HG03060 (cell line): Measurements from ENCODE around the gene BPHL.
"Not testable (repeated sequence)": the region's sequence is repeated elsewhere in the genome, so short reads cannot be mapped to it uniquely, and the experiment has no call there.

Experiments
- ATAC-seq: cut with Tn5 transposase; IDR thresholded peaks from one replicate; pipeline ENCODE4 v1.9.1; 2021; ENCODE audit warnings: low read depth, moderate number of reproducible peaks; ENCODE audit not compliant: unreplicated experiment

BPHL gene

DNA sequence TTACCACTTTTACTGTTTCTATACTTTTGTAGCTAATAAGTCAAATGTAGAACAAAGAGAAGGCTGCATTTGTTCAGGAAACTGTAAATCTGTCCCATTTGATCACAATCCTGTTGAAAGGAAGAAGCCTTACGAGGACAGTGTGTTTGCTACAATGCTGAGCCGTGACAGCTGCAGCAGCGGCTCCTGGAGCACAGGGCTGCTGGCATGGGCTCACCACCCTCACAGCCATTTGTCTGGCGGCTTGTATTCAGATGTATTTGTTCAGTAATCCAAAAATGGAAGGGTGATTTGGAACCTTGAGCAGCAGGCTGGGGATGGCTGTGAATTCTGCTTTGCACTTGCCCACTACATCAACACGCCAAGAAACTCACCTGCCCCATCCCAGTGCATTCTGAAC, 33.2 kb downstream of the BPHL start:
- no peak for ATAC-seq

DNA sequence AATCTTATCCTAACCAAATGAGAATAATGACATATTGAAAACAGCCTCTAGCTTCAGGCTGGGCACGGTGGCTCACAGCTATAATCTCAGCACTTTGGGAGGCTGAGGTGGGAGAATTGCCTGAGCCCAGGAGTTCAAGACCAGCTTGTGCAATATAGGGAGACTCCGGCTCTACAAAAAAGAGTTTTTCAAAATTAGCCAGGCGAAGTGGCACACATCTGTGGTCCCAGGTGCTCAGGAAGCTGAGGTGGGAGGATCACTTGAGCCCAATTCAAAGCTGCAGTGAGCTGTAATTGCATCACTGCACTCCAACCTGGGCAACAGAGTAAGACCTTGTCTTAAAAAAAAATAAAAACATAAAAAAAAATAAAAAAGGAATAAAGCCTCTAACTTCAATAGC, 34.2 kb downstream of the BPHL start:
- no peak for ATAC-seq

DNA sequence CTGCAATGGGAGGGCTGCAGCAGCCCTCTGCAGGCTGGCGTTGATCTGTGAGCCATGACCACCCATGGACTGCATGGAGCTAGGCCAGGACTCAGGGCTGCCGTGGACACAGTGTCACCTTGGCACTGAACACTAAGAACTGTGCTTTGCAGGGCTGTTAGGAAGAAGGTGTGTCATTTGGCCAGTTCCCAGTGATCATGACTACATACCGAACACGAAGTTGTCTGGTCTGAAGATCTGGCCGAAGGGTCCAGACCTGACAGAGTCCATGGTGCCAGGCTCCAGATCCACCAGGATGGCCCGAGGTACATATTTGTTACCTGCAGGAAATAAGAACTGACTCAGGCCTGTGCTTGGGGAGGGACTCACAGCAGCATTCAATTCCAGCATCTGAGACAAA, 36.9 kb downstream of the BPHL start:
- not testable (repeated sequence) for ATAC-seq

DNA sequence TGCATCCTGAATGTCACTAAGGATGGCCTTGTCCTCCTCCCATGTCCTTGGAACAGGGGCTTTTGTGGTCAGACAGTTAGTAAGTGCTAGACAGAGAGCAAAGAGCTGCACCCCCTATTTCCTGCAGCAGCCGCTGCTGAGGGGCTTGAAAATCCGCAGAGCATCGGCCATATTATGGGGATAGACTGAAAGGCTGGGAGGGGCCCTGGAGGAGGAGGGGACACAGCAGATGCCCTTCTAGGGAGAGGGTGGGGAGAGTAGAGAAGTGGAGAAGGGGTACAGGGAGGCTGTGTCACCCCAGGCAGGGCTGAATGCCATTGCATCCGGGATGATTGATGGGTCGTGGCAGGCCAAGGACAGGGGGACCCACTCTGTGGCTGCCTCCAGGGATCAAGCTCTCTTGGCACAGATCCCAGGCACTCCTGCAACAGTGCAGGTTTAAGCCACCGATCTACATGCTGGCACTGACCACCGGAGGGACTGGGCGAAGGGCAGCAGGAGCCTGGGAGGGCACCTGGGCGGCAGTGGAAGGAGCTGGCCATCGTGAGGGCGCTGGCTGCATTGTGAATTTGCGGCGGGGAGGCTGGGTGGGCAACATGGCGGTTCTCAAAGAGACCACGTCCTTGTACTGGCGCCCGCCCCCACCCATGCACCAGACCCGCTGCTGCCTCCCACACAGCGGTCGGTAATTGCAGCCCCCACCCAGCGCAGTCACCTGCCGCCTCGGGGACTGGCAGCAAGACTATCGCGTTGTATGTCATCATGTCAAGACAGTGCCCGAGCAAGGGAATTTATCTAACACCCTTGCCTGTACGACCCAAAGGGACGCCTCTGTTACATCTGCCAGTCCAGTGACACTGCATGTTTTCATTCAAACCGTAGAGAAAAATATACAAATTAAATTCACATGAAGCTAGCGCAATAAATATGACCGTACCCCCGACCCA, 37.9 kb downstream of the BPHL start:
- ATAC-seq, result not testable (repeated sequence)

DNA sequence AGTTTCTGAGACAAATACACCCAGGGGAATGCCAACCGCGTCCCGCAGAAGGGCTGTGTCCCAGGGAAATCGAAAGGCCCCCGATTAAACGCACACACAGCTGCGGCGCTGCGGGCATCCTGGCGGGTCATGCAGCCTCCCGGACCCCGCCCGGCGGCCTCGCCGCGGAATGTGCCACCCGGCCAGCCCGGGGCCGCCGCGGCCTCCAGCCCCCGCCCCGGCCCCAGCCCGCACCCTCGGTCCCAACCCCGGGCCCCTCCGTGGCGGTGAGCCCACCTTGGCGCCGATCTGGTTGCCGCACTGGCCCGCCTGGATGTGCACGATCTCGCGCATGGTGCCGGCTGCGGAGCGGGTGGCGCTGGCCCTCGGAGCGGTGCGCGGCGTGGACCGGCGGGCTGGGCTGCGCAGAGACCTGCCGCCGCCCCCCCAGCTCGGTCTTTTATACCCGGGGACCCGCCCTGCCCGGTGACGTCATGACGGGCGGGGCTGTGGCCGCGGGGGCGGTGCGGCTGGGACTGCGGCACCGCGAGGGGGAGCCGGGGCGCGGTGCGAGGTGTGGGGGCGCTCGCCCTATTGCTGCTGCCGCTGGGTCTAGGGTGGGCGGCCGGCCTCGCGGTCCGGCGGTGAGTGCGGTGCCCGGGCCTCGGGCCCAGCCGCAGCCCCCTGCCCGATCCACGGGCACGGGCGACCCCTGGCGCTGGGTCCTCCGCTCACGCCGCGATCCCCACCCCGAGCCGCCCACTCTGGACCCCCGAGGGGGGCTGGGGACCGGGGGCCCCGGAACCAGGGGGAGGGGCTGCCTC, 38.8 kb downstream of the BPHL start, which contains the start of gene TUBB2A:
TSS of gene TUBB2A (minus strand) at position 414 of the 803 bp plus-strand sequence. CDS start at position 333, 81 bp downstream.
- ATAC-seq, result peak; percentile 40

DNA sequence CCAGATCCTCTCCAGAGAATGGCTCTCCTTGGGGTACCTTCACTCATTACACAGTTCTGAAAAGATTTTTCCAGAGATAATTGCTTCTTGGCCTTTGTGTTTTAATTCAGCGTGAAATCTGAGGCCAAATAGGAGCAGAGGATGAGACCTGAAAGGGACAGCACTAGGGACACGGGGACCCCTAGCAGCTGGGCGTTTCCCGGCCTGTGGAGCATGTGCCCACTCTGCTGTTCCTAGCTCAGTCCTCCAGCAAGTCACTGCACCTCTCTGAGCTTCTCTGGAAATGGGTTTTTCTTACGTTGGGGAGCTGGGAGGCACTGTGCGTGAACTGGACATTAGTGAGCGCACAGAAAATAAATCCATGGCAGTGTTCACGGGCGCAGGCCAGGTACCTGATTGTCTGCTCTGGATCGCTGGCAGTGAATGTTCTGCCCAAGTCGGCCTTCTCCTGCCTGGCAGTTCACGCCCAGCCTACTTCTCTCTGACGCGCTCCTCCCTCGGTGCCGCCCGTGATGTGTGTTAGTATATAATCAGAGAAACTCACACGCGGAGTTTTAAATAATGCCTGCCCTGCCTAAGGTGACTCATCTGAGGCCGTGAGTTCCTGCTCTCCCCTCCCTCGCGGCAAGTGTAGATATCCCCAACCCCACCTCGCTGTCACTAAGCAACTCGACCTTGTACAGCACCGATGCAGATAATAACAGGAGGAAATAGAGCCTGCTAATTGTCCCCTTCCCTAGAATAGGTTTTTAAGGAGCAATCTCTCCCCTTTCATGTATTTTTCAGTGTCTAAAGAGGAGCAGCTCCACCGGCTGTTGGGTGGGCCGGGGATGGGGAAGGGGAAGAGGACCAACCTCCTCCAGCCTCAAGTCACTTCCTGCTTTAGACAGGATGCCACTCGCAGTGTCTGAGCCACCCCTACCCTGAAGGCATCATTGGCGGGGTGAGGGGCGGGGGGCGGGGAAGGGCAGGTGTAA, 41.6 kb downstream of the BPHL start:
- no peak for ATAC-seq

DNA sequence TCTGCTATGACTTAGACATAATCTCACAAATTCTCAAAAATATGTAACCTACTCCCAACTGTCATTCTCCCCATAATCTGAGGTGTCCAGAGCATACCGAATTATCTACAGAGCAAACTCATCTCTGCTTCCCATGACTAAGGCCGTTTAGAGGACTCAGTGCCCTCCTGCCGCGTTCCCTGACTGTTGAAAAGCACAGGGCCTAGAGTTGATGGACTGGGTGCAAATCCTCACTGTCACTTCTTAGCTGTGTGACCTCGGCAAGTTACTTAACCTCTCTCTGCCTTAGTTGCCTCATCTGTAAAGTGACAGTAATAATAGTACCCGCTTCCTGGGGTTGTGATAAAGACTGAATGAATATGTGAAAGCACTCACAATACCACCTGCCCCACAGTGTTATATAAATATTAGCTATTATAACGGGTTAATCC, 43.6 kb downstream of the BPHL start:
- no peak for ATAC-seq

DNA sequence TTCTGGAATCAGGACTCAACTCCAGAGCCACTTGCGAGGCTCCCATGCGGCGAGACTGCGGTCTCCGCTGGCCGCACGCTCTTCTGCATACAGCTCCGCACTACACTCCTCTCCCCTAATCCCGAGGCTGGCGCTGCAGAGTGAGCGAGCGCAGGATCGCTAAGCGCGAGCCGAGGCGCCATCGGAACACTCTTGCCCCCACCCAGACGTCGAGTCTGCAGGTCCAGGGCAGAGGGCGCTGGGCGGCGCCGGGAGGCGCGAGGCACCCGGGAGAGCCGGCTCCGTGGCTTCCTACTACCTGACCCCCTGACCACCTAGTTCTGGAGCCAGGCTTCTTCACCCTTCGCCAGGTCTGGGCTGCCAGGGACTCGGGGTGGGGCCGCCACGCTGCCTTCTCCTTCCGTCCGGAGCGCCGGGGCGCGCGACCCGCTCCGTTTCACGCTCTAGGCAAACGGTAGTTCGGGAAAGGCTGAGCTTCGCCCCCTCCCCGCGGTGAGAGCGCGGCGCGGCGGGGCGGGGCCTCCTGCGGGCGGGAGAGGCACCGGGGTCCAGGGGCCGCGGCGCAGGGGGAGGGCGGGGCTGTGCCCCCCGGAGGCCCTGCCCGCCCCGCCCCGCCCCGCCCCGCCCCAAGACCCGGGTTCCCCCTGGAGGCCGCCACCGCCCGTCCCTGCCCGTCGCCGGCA, 44.2 kb downstream of the BPHL start:
- peak; percentile 43 for ATAC-seq

DNA sequence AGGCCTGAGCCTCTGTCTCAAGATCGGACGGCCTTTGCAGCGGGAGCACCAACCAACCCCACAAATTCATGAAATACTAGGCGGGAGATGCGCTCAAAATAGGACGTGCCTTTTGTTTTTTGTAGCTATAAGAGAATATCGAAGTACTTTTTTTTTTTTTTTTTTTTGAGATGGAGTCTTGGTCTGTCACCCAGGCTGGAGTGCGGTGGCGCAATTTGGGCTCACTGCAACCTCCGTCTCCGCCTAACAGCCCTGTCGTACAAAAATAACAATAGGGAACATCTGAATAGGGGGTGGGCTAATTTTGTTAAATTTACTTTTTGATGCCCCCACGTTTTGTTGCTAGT, 44.7 kb downstream of the BPHL start:
- ATAC-seq, result peak; percentile 36

DNA sequence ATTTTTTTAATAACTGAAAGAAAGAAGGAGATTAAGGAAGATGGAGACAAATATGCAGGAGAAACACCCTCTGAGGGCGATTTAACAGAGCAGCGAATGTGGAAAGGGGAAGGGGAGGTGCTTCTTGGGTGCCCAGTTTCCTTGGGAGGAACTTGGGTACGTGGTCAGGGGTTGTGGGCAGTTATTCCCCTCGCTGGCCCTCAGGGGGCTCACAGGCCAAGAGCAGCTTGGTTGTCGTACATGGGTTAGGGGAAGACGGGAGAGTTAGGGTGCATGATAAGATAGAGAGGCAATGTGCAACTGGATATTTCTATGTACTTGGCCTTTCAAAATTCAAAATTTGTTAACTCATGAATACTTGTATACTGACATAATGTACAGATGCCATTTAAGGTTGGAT, 45.9 kb downstream of the BPHL start:
- ATAC-seq, result no peak

DNA sequence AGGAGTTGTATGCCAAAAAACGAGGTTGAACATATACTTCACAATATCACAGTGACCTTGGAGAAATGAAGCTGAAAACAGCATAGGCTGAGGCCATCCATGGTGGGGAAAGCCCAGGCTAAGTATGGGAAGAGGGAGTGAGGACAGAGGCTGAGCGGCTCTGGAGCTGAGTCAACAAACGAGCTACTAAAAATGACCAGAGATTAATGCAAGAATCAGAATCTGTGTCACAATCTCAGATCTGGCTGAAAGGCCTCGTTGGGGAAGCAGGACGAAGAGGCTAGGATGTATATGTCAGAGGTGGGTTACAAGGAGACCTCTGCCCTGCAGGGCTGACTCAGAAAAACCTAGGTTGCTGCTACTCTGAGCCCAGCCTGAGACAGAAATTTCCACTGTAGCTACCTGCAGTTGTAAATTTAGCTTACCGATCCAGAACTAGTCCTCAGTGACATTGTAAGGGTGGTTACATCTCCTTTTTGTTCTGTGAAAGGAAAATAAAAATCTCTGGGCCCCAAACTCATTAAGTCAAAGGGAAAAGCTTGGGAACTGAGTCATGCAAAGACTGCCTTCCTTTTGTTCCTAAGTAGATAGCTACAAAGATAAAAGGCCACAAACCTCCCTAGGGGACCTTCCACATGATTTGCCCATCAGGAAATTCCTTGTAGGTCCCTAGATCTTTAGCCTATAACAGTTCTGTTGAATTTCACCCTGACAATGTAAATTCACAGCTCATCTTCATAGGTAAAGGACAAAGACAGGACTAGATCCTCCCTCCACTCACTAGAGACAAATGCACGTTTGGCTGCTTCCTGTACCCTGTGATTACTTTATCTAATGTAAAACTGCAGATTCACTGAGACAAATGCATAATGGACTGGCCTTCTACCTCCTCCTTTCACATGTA, 47.4 kb downstream of the BPHL start:
- no peak for ATAC-seq

DNA sequence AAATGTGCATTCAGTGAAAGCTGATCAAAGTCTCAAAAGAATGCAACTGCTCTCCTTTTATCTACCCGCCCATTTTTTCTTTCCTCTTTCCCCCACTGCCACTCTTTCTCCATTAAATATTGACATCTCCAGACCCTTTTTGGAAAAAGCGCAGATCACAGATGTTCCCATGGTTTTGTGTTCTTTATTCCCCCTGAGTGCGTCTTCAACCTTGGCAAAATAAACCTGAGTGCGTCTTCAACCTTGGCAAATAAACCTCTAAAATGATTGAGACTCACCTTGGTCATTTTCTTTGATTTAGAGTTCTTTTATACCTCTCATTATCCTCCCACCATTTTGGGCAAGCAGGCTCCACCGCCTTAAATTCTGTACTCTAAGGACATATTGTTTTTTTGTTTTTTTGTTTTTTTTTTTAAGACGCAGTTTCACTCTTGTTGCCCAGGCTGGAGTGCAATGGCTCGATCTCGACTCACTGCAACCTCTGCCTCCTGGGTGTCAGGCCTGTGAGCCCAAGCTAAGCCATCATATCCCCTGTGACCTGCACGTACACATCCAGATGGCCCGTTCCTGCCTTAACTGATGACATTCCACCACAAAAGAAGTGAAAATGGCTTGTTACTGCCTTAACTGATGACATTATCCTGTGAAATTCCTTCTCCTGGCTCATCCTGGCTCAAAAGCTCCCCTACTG, 48.2 kb downstream of the BPHL start:
- not testable (repeated sequence) for ATAC-seq

DNA sequence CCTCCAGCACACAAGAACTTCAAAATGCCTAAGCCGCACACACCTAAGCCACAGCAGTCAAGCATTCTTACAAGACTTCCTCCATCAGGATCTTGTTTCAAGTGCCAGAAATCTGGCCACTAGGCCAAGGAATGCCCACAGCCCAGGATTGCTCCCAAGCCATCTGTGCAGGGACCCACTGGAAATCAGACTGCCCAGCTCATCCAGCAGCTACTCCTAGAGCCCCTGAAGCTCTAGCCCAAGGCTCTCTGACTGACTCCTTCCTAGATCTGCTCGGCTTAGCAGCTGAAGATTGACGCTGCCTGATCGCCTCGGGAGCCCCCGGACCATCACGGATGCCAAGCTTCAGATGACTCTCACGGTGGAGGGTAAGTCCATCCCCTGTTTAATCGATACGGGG, 49.5 kb downstream of the BPHL start:
- not testable (repeated sequence) for ATAC-seq

DNA sequence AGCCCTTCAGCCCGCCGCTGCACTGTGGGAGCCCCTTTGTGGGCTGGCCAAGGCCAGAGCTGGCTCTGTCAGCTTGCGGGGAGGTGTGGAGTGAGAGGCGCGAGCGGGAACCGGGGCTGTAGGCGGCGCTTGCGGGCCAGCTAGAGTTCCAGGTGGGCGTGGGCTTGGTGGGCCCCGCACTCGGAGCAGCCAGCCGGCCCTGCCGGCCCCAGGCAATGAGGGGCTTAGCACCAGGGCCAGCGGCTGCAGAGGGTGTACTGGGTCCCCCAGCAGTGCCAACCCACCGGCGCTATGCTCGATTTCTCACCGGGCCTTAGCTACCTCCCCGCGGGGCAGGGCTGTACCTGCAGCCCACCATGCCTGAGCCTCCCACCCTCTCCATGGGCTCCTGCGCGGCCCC, 52.2 kb downstream of the BPHL start:
- not testable (repeated sequence) for ATAC-seq

DNA sequence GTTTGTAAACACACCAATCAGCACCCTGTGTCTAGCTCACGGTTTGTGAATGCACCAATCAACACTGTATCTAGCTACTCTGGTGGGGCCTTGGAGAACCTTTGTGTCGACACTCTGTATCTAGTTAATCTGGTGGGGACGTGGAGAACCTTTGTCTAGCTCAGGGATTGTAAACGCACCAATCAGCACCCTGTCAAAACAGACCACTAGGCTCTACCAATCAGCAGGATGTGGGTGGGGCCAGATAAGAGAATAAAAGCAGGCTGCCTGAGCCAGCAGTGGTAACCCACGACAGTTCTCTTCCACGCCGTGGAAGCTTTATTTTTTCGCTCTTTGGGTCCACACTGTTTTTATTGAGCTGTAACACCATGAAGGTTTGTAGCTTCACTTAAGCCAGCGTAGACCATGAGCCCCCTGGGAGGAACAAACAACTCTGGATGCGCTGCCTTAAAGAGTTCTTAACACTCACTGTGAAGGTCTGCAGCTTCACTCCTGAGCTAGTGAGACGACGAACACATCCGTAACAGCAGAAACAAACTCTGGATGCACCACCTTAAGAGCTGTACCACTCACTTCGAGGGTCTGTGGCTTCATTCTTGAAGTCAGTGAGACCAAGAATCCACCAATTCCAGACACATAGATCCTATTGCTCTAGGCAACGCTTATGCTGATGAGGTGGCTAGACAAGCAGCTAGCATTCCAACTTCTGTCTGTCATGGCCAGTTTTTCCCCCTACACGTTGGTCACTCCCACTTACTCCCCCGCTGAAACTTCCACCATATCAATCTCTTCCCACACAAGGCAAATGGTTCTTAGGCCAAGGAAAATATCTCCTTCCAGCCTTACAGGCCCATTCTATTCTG, 53.0 kb downstream of the BPHL start:
- ATAC-seq, result not testable (repeated sequence)

DNA sequence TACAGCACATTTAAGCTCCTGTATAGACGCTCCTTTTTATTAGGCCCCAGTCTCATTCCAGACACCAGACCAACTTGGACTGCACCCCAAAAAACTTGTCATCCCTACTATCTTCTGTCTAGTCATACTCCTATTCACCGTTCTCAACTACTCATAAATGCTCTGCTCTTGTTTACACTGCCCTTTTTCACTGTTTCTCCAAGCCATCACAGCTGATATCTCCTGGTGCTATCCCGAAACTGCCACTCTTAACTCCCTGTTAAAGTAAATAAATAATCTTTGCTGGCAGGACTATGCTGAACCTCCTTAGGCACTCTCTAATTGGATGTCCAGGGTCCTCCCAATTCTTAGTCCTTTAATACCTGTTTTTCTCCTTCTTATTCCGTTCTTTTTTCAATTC, 54.3 kb downstream of the BPHL start:
- not testable (repeated sequence) for ATAC-seq

DNA sequence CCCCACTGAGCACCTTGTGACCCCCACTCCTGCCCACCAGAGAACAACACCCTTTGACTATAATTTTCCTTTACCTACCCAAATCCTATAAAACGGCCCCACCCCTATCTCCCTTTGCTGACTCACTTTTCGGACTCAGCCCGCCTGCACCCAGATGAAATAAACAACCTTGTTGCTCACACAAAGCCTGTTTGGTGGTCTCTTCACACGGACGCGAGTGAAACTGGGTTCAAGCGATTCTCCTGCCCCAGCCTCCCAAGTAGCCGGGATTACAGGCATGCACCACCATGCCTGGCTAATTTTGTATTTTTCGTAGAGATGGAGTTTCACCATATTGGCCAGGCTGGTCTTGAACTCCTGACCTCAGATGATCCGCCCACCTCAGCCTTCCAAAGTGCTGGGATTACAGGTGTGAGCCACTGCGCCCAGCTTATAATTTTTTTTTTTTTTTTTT, 55.2 kb downstream of the BPHL start:
- ATAC-seq, result not testable (repeated sequence)
